ENCODE results near the gene FAM222B. TPM values are rescaled to one million over a fixed set of nuclear protein-coding genes. Genes with fewer than 3 reads are reported as not detected.

The FAM222B gene
- total and polyA plus RNA-seq, 3 experiments from 2014 or later: 19.3 to 21.5 (median 20.6) TPM

GRCh38 chr17:28760601-28761562, 81.7 kb downstream of the FAM222B start:
- H3K9me3 Mint-ChIP-seq: no peaks in the 10 kb centered on the region
- H3K9me3 ChIP-seq (ENCODE audit: low read length): no peaks in the 10 kb centered on the region
- no peak overlapping the region for H3K4me3 ChIP-seq (ENCODE audit: low read length)
- no peak overlapping the region for H3K4me3 Mint-ChIP-seq
- no peak for DNase-seq
- H3K27me3 ChIP-seq (ENCODE audit: insufficient read depth, low read length, poor library complexity, severe bottlenecking): no peaks in the 10 kb centered on the region
- peaks cover 14% of the 10 kb centered on the region for H3K36me3 ChIP-seq (ENCODE audit: insufficient read depth, low read length)
- POLR2A ChIA-PET: interaction anchor here (0.8 to 0.9 kb wide), 2 partner anchors 34 to 62 kb away, joined by 3 to 4 read pairs; no protein-coding TSS in a partner anchor
- no peaks in the 10 kb centered on the region for H3K4me1 ChIP-seq (ENCODE audit: insufficient read depth, low read length)
- no peaks in the 10 kb centered on the region for H3K27me3 Mint-ChIP-seq
- H3K27ac Mint-ChIP-seq: peak overlapping the region in 2 of 8 donors; percentile 12 to 19
- CTCF ChIA-PET: interaction anchor here (1.0 to 7.2 kb wide), 4 partner anchors 11 to 193 kb away, joined by 3 to 78 read pairs (median 4); partner anchors contain the start of genes NEK8 and TLCD1
- H3K27ac ChIP-seq (ENCODE audit: low read depth, low read length): no peak overlapping the region
- peaks cover 0 to 74% (median 13%) of the 10 kb centered on the region in 3 donors for H3K36me3 Mint-ChIP-seq
- H3K4me1 Mint-ChIP-seq: peaks cover 2 to 6% (median 4%) of the 10 kb centered on the region in 3 donors

GRCh38 chr17:28759256-28759865, 83.2 kb downstream of the FAM222B start:
- Mint-ChIP-seq H3K27me3 (no peaks in the 10 kb centered on the region), H3K27ac (peak overlapping the region in 1 of 8 donors; percentile 96), H3K4me3 (no peak overlapping the region), H3K4me1 (peaks cover 2 to 6% (median 4%) of the 10 kb centered on the region in 3 donors), H3K9me3 (no peaks in the 10 kb centered on the region), H3K36me3 (peaks cover 0 to 62% (median 13%) of the 10 kb centered on the region in 3 donors)
- H3K4me1 ChIP-seq (ENCODE audit: insufficient read depth, low read length): no peaks in the 10 kb centered on the region
- peaks cover 14% of the 10 kb centered on the region for H3K36me3 ChIP-seq (ENCODE audit: insufficient read depth, low read length)
- no peaks in the 10 kb centered on the region for H3K27me3 ChIP-seq (ENCODE audit: insufficient read depth, low read length, poor library complexity, severe bottlenecking)
- no peak for DNase-seq
- POLR2A ChIA-PET: no interaction called here
- no peaks in the 10 kb centered on the region for H3K9me3 ChIP-seq (ENCODE audit: low read length)
- CTCF ChIA-PET: interaction anchor here (1.0 to 7.2 kb wide), 3 partner anchors 10 to 33 kb away, joined by 3 to 78 read pairs (median 14); partner anchors contain the start of genes NEK8 and TLCD1
- no peak overlapping the region for H3K27ac ChIP-seq (ENCODE audit: low read depth, low read length)
- H3K4me3 ChIP-seq (ENCODE audit: low read length): no peak overlapping the region

GRCh38 chr17:28758411-28759121, 84.0 kb downstream of the FAM222B start:
- peaks cover 14% of the 10 kb centered on the region for H3K36me3 ChIP-seq (ENCODE audit: insufficient read depth, low read length)
- Mint-ChIP-seq H3K4me1 (peaks cover 0 to under 1% (median under 1%) of the 10 kb centered on the region in 3 donors), H3K36me3 (peaks cover 0 to 59% (median 12%) of the 10 kb centered on the region in 3 donors), H3K9me3 (no peaks in the 10 kb centered on the region), H3K27me3 (no peaks in the 10 kb centered on the region), H3K4me3 (no peak overlapping the region), H3K27ac (peak overlapping the region in 1 of 8 donors; percentile 32)
- no peaks in the 10 kb centered on the region for H3K27me3 ChIP-seq (ENCODE audit: insufficient read depth, low read length, poor library complexity, severe bottlenecking)
- H3K4me3 ChIP-seq (ENCODE audit: low read length): no peak overlapping the region
- no peak for DNase-seq
- H3K27ac ChIP-seq (ENCODE audit: low read depth, low read length): no peak overlapping the region
- no peaks in the 10 kb centered on the region for H3K9me3 ChIP-seq (ENCODE audit: low read length)
- H3K4me1 ChIP-seq (ENCODE audit: insufficient read depth, low read length): no peaks in the 10 kb centered on the region
- ChIA-PET CTCF (interaction anchor here (1.2 to 3.4 kb wide), 2 partner anchors 32 to 195 kb away, joined by 4 to 14 read pairs; partner anchors contain the start of gene TLCD1), POLR2A (interaction anchor here (0.6 kb wide), 1 partner anchor 19 kb away, joined by 4 read pairs; no protein-coding TSS in a partner anchor)

DNA sequence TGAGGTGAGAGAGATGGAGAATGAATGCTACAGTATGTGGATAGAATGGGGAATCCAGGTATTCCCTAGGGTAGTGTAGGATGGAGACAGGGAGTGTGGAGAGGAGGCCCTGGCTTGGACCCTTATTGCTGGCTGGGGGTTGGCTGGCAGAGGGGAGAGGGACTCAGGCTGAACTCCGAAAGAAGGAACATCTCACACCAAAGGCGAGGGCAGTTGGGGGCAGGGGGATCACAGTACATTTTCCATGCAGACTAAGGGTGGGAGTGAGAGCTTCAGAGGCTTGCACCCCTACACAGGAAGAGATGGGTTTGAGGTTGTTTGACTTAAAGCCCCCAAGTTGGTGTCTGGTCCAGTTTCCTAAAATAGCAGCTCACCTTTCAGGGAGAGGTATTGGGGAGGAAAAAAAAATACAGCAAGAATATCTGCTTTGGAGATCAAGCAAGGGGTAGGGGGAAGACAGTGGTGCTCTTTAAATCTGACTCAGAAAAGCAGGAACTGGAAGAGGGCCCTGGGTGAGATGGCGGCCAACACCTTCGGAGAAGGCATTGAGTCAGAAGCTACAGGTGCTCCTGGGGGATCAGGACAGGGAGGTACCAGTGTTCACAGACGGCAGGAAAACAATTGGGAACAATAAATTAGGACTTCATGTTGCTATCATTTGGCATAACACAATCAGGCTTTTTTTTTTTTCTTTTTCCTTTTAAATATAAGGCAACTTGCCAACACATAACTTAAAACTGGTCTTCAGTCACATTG, 86.4 kb downstream of the FAM222B start:
- Mint-ChIP-seq H3K27ac (peak overlapping the region in 4 of 8 donors; percentile 55 to 96 (median 76)), H3K4me3 (no peak overlapping the region), H3K9me3 (no peaks in the 10 kb centered on the region), H3K27me3 (no peaks in the 10 kb centered on the region), H3K36me3 (peaks cover 0 to 47% (median 12%) of the 10 kb centered on the region in 3 donors), H3K4me1 (no peaks in the 10 kb centered on the region)
- CTCF ChIA-PET: interaction anchor here (3.4 kb wide), 1 partner anchor 30 kb away, joined by 14 read pairs; the partner anchor contains the start of gene TLCD1
- DNase-seq: no peak
- peaks cover 14% of the 10 kb centered on the region for H3K36me3 ChIP-seq (ENCODE audit: insufficient read depth, low read length)
- POLR2A ChIA-PET: no interaction called here
- H3K9me3 ChIP-seq (ENCODE audit: low read length): no peaks in the 10 kb centered on the region
- no peaks in the 10 kb centered on the region for H3K27me3 ChIP-seq (ENCODE audit: insufficient read depth, low read length, poor library complexity, severe bottlenecking)
- H3K27ac ChIP-seq (ENCODE audit: low read depth, low read length): no peak overlapping the region
- no peaks in the 10 kb centered on the region for H3K4me1 ChIP-seq (ENCODE audit: insufficient read depth, low read length)
- no peak overlapping the region for H3K4me3 ChIP-seq (ENCODE audit: low read length)

GRCh38 chr17:28755486-28755885, 87.1 kb downstream of the FAM222B start:
- Mint-ChIP-seq H3K4me3 (no peak overlapping the region), H3K27ac (no peak overlapping the region), H3K9me3 (no peaks in the 10 kb centered on the region), H3K4me1 (no peaks in the 10 kb centered on the region), H3K36me3 (peaks cover 0 to 39% (median 12%) of the 10 kb centered on the region in 3 donors), H3K27me3 (no peaks in the 10 kb centered on the region)
- Histone ChIP-seq H3K4me3 (ENCODE audit: low read length) (no peak overlapping the region), H3K36me3 (ENCODE audit: insufficient read depth, low read length) (peaks cover 14% of the 10 kb centered on the region), H3K27me3 (ENCODE audit: insufficient read depth, low read length, poor library complexity, severe bottlenecking) (no peaks in the 10 kb centered on the region), H3K4me1 (ENCODE audit: insufficient read depth, low read length) (no peaks in the 10 kb centered on the region), H3K27ac (ENCODE audit: low read depth, low read length) (no peak overlapping the region), H3K9me3 (ENCODE audit: low read length) (no peaks in the 10 kb centered on the region)
- ChIA-PET CTCF (interaction anchor here (17.0 kb wide), 1 partner anchor 30 kb away, joined by 579 read pairs; the partner anchor contains the start of genes NEK8, RPL23A and TLCD1), POLR2A (no interaction called here)
- no peak for DNase-seq

GRCh38 chr17:28751600-28752366, 90.8 kb downstream of the FAM222B start:
- no peak overlapping the region for H3K27ac Mint-ChIP-seq
- no peak for DNase-seq
- no peaks in the 10 kb centered on the region for H3K27me3 ChIP-seq (ENCODE audit: insufficient read depth, low read length, poor library complexity, severe bottlenecking)
- no peak overlapping the region for H3K4me3 ChIP-seq (ENCODE audit: low read length)
- H3K4me3 Mint-ChIP-seq: no peak overlapping the region
- POLR2A ChIA-PET: interaction anchor here (0.8 to 9.2 kb wide), 3 partner anchors 24 to 200 kb away, joined by 3 to 128 read pairs (median 4); partner anchors contain the start of genes NEK8, PROCA1 and TLCD1
- H3K9me3 ChIP-seq (ENCODE audit: low read length): no peaks in the 10 kb centered on the region
- CTCF ChIA-PET: interaction anchor here (1.2 to 17.0 kb wide), 5 partner anchors 12 to 202 kb away, joined by 4 to 579 read pairs (median 6); partner anchors contain the start of genes NEK8, RPL23A and TLCD1
- H3K36me3 ChIP-seq (ENCODE audit: insufficient read depth, low read length): no peaks in the 10 kb centered on the region
- peaks cover 2 to 9% (median 3%) of the 10 kb centered on the region in 3 donors for H3K4me1 Mint-ChIP-seq
- H3K4me1 ChIP-seq (ENCODE audit: insufficient read depth, low read length): peaks cover 7% of the 10 kb centered on the region
- no peak overlapping the region for H3K27ac ChIP-seq (ENCODE audit: low read depth, low read length)
- H3K36me3 Mint-ChIP-seq: peaks cover 0 to 28% (median 0%) of the 10 kb centered on the region in 3 donors
- H3K27me3 Mint-ChIP-seq: no peaks in the 10 kb centered on the region
- H3K9me3 Mint-ChIP-seq: no peaks in the 10 kb centered on the region

Data from CD8-positive, alpha-beta memory T cell (primary cell).